ENCODE data around the gene ZNF331.

The ZNF331 gene

DNA sequence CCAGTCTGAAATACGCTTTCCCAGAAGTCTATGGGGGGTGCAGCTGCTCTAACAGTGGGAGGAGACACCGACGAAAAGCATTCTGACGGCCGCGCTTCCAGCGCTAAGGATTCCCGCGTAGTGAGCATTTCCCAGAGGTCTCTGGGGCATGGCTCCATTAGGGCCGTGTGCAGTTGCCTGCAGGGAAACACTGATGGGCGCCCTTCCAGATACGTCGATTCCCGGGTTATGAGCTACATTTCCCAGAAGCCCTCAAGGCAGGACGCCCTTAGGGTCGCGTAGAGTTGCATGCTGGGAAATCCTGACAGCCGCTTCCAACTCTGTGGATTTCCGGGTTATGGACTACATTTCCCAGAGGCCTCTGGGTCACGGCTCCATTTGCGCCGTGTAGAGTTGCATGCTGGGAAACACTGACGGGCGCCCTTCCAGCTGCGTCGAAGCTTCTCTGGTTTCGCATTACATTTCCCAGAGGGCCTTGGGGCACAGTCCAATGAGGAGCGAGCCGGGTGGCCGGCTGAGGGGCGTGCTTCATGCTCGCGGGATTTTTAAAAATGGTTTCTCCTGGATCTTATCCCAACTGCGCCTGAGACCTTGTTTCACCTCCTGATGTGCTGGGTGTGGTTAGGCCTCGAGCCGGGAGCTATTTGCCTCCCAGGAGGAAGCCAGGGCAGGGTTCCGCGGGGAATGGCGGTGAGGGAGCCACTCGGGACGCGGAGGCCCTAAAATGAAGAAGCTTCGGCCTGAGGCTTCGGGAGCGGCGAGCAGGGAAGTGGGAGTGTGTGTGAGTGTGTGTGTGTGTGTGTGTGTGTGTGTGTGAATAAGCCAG is 17.2 kb upstream of the ZNF331 start:
- no peak overlapping the region for H2AK5ac ChIP-seq (ENCODE audit: low read length, severe bottlenecking)
- H3K27ac ChIP-seq (ENCODE audit: low read length, poor library complexity, severe bottlenecking) = peak overlapping the region; percentile 87
- peak overlapping the region; percentile 87 for H3K9ac ChIP-seq (ENCODE audit: low read length)
- H3K4me1 ChIP-seq (ENCODE audit: control insufficient read depth, insufficient read depth, low read depth, low read length) = peaks cover 8% of the 10 kb centered on the region
- H3K18ac ChIP-seq (ENCODE audit: low read depth in 1 of 2, low read length in 2 of 2) = peak overlapping the region; percentile 23 to 37
- peaks cover 7% of the 10 kb centered on the region for H3K79me1 ChIP-seq (replicated peaks; ENCODE audit: low read length, poor library complexity, severe bottlenecking)
- H2BK12ac ChIP-seq (ENCODE audit: low read length in 2 of 2) = no peak overlapping the region
- H3K4me3 ChIP-seq (ENCODE audit: insufficient read depth in 1 of 2, low read depth in 1 of 2, low read length in 2 of 2) = peak overlapping the region; percentile 69 to 94
- peak overlapping the region; percentile 94 for H4K8ac ChIP-seq (ENCODE audit: low read length)
- peak overlapping the region; percentile 79 for H3K4me2 ChIP-seq (ENCODE audit: low read length, poor library complexity, severe bottlenecking)
- DNase-seq = peak; percentile 99
- no peak overlapping the region for H3K14ac ChIP-seq (ENCODE audit: low read length in 2 of 2)
- no peaks in the 10 kb centered on the region for H3K27me3 ChIP-seq (ENCODE audit: control insufficient read depth in 1 of 2, insufficient read depth in 1 of 2, low read length in 2 of 2)
- H2BK120ac ChIP-seq (ENCODE audit: low read depth, low read length) = no peak overlapping the region
- no peak overlapping the region for H3K23ac ChIP-seq (ENCODE audit: low read length in 2 of 2)
- peaks cover 8% of the 10 kb centered on the region for H3K9me3 ChIP-seq (ENCODE audit: control insufficient read depth, low read length)
- WGBS = 2% methylated on average over 46 of the region's 46 CpGs
- no peak overlapping the region for H2BK5ac ChIP-seq (ENCODE audit: low read depth, low read length, poor library complexity, severe bottlenecking)
- peak overlapping the region; percentile 24 to 79 for H3K4ac ChIP-seq (ENCODE audit: low read depth in 1 of 2, low read length in 2 of 2)
- H4K91ac ChIP-seq (ENCODE audit: low read length) = no peak overlapping the region
- H3K36me3 ChIP-seq (ENCODE audit: control insufficient read depth in 1 of 2, insufficient read depth in 2 of 2, low read depth in 1 of 2, low read length in 2 of 2) = no peaks in the 10 kb centered on the region
- peak overlapping the region; percentile 95 for H2AFZ ChIP-seq (ENCODE audit: low read depth, low read length)
- no peak overlapping the region for H2BK15ac ChIP-seq (ENCODE audit: low read depth, poor library complexity, severe bottlenecking)

DNA sequence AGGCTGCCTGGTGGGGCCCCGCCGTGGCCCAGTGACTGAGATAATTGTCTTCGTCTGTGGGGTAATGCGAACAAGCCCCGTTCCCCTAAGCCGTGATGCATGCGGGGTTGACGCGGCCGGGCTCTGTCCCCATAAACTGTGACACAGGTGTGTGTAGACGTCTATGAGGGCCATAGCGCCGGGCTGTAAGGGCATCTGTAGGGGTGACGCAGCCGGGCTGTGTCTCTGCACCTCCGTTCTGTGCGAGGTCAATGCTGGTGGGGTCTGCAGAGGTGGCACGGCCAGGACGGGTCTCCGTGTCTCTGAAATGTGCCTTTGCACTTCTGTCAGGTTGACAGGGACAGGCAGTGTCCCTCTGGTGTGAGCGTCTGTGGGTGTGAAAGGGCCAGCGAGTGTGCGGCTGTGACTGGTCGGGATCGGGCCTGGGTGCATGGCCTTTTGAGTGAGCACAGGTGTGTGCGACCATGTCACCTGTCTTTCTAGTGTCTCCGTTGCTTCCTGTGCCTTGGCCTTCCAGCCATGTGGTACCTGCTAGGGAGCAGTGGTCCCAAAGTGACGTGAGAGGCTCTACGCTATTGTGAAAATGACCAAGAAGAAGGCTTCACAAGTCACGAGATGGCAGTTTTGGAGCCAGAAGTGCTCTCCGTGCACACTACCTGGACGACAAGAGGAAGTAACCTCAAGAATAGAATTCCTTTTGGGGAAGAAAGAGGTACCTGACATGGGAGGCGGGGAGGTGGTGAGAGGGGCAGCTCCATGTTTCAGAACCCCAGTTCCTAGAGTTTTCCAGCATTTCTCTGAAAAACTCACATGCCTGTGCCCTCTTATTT is 16.4 kb upstream of the ZNF331 start:
- no peaks in the 10 kb centered on the region for H3K36me3 ChIP-seq (ENCODE audit: control insufficient read depth in 1 of 2, insufficient read depth in 2 of 2, low read depth in 1 of 2, low read length in 2 of 2)
- H4K91ac ChIP-seq (ENCODE audit: low read length) = no peak overlapping the region
- peak overlapping the region; percentile 69 to 94 for H3K4me3 ChIP-seq (ENCODE audit: insufficient read depth in 1 of 2, low read depth in 1 of 2, low read length in 2 of 2)
- H3K27ac ChIP-seq (ENCODE audit: low read length, poor library complexity, severe bottlenecking) = no peak overlapping the region
- H3K23ac ChIP-seq (ENCODE audit: low read length in 2 of 2) = peak overlapping the region in 1 of 2 experiments; percentile 5
- H3K4me2 ChIP-seq (ENCODE audit: low read length, poor library complexity, severe bottlenecking) = peak overlapping the region; percentile 78
- no peak overlapping the region for H2BK15ac ChIP-seq (ENCODE audit: low read depth, poor library complexity, severe bottlenecking)
- H3K4ac ChIP-seq (ENCODE audit: low read depth in 1 of 2, low read length in 2 of 2) = no peak overlapping the region
- peak overlapping the region; percentile 65 for H2AFZ ChIP-seq (ENCODE audit: low read depth, low read length)
- 16% methylated on average over 32 of the region's 33 CpGs for WGBS
- peaks cover 7% of the 10 kb centered on the region for H3K79me1 ChIP-seq (replicated peaks; ENCODE audit: low read length, poor library complexity, severe bottlenecking)
- H3K9ac ChIP-seq (ENCODE audit: low read length) = peak overlapping the region; percentile 87
- H3K4me1 ChIP-seq (ENCODE audit: control insufficient read depth, insufficient read depth, low read depth, low read length) = peaks cover 8% of the 10 kb centered on the region
- H2BK120ac ChIP-seq (ENCODE audit: low read depth, low read length) = no peak overlapping the region
- peak overlapping the region in 1 of 2 experiments; percentile 10 for H3K14ac ChIP-seq (ENCODE audit: low read length in 2 of 2)
- no peak overlapping the region for H2BK12ac ChIP-seq (ENCODE audit: low read length in 2 of 2)
- no peak overlapping the region for H2BK5ac ChIP-seq (ENCODE audit: low read depth, low read length, poor library complexity, severe bottlenecking)
- peaks cover 12% of the 10 kb centered on the region for H3K9me3 ChIP-seq (ENCODE audit: control insufficient read depth, low read length)
- H4K8ac ChIP-seq (ENCODE audit: low read length) = no peak overlapping the region
- DNase-seq = no peak
- H3K18ac ChIP-seq (ENCODE audit: low read depth in 1 of 2, low read length in 2 of 2) = no peak overlapping the region
- H3K27me3 ChIP-seq (ENCODE audit: control insufficient read depth in 1 of 2, insufficient read depth in 1 of 2, low read length in 2 of 2) = no peaks in the 10 kb centered on the region
- no peak overlapping the region for H2AK5ac ChIP-seq (ENCODE audit: low read length, severe bottlenecking)

DNA sequence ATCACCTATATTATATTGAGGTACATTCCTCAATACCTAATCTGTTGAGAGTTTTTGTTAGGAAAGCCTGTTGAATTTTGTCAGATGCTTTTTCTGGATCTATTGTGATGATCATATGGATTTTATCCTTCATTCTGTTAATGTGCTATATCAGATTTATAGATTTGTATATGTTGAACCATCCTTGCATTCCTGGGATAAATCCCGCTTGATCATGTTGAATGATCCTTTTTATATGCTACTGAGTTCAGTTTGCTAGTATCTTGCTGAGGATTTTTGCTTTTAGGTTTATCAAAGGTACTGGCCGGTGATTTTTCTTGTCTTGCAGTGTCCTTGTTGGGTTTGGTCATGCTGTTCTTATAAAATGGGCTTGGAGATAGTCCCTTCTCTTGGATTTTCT is 12.0 kb upstream of the ZNF331 start:
- no peak overlapping the region for H2BK5ac ChIP-seq (ENCODE audit: low read depth, low read length, poor library complexity, severe bottlenecking)
- no peaks in the 10 kb centered on the region for H3K27me3 ChIP-seq (ENCODE audit: control insufficient read depth in 1 of 2, insufficient read depth in 1 of 2, low read length in 2 of 2)
- WGBS = 97% methylated on average over 2 of the region's 2 CpGs
- H4K91ac ChIP-seq (ENCODE audit: low read length) = no peak overlapping the region
- H2AK5ac ChIP-seq (ENCODE audit: low read length, severe bottlenecking) = no peak overlapping the region
- no peak overlapping the region for H4K8ac ChIP-seq (ENCODE audit: low read length)
- no peak overlapping the region for H3K4ac ChIP-seq (ENCODE audit: low read depth in 1 of 2, low read length in 2 of 2)
- no peak overlapping the region for H3K23ac ChIP-seq (ENCODE audit: low read length in 2 of 2)
- no peak overlapping the region for H2BK12ac ChIP-seq (ENCODE audit: low read length in 2 of 2)
- no peak overlapping the region for H3K4me2 ChIP-seq (ENCODE audit: low read length, poor library complexity, severe bottlenecking)
- no peak overlapping the region for H2BK15ac ChIP-seq (ENCODE audit: low read depth, poor library complexity, severe bottlenecking)
- peaks cover 6% of the 10 kb centered on the region for H3K4me1 ChIP-seq (ENCODE audit: control insufficient read depth, insufficient read depth, low read depth, low read length)
- H3K4me3 ChIP-seq (ENCODE audit: insufficient read depth in 1 of 2, low read depth in 1 of 2, low read length in 2 of 2) = no peak overlapping the region
- H3K14ac ChIP-seq (ENCODE audit: low read length in 2 of 2) = no peak overlapping the region
- peaks cover 20% of the 10 kb centered on the region for H3K9me3 ChIP-seq (ENCODE audit: control insufficient read depth, low read length)
- H3K79me1 ChIP-seq (replicated peaks; ENCODE audit: low read length, poor library complexity, severe bottlenecking) = peaks cover 7% of the 10 kb centered on the region
- H3K18ac ChIP-seq (ENCODE audit: low read depth in 1 of 2, low read length in 2 of 2) = no peak overlapping the region
- H3K27ac ChIP-seq (ENCODE audit: low read length, poor library complexity, severe bottlenecking) = no peak overlapping the region
- H3K36me3 ChIP-seq (ENCODE audit: control insufficient read depth in 1 of 2, insufficient read depth in 2 of 2, low read depth in 1 of 2, low read length in 2 of 2) = peaks cover 0 to 3% of the 10 kb centered on the region in 2 experiments
- no peak for DNase-seq
- no peak overlapping the region for H3K9ac ChIP-seq (ENCODE audit: low read length)
- H2BK120ac ChIP-seq (ENCODE audit: low read depth, low read length) = no peak overlapping the region
- H2AFZ ChIP-seq (ENCODE audit: low read depth, low read length) = no peak overlapping the region

DNA sequence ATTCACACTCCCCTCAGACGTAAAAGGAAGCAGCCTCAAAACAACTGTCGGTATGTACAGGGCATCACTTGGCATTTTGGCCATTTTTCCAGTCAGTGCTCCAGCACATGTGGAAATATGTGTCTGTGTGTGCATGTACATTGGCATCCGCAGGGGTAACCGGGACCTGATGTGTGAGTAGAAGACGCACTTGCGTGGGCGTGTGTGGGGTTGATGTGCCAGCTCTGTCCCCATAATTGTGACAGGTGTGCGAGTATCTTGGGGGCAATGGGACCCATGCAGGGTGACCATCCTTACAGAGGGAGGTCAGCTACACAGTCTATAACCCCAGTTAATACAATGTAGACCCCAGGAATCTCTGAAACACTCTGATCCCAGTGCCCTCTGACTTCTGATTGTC is 7.3 kb upstream of the ZNF331 start:
- Histone ChIP-seq H3K36me3 (ENCODE audit: control insufficient read depth in 1 of 2, insufficient read depth in 2 of 2, low read depth in 1 of 2, low read length in 2 of 2) (peaks cover 0 to 3% of the 10 kb centered on the region in 2 experiments), H2BK15ac (ENCODE audit: low read depth, poor library complexity, severe bottlenecking) (no peak overlapping the region), H3K27ac (ENCODE audit: low read length, poor library complexity, severe bottlenecking) (no peak overlapping the region), H4K91ac (ENCODE audit: low read length) (no peak overlapping the region), H3K4me2 (ENCODE audit: low read length, poor library complexity, severe bottlenecking) (no peak overlapping the region), H2AK5ac (ENCODE audit: low read length, severe bottlenecking) (no peak overlapping the region), H3K9ac (ENCODE audit: low read length) (no peak overlapping the region), H3K79me1 (replicated peaks; ENCODE audit: low read length, poor library complexity, severe bottlenecking) (no peaks in the 10 kb centered on the region), H4K8ac (ENCODE audit: low read length) (no peak overlapping the region), H3K4ac (ENCODE audit: low read depth in 1 of 2, low read length in 2 of 2) (no peak overlapping the region), H3K4me1 (ENCODE audit: control insufficient read depth, insufficient read depth, low read depth, low read length) (no peaks in the 10 kb centered on the region), H3K23ac (ENCODE audit: low read length in 2 of 2) (no peak overlapping the region), H2BK5ac (ENCODE audit: low read depth, low read length, poor library complexity, severe bottlenecking) (no peak overlapping the region), H2BK12ac (ENCODE audit: low read length in 2 of 2) (no peak overlapping the region), H2AFZ (ENCODE audit: low read depth, low read length) (no peak overlapping the region), H3K14ac (ENCODE audit: low read length in 2 of 2) (no peak overlapping the region), H3K4me3 (ENCODE audit: insufficient read depth in 1 of 2, low read depth in 1 of 2, low read length in 2 of 2) (no peak overlapping the region), H3K9me3 (ENCODE audit: control insufficient read depth, low read length) (peaks cover 17% of the 10 kb centered on the region), H2BK120ac (ENCODE audit: low read depth, low read length) (no peak overlapping the region), H3K27me3 (ENCODE audit: control insufficient read depth in 1 of 2, insufficient read depth in 1 of 2, low read length in 2 of 2) (no peaks in the 10 kb centered on the region), H3K18ac (ENCODE audit: low read depth in 1 of 2, low read length in 2 of 2) (no peak overlapping the region)
- no peak for DNase-seq
- WGBS = 98% methylated on average over 8 of the region's 8 CpGs
